ENCODE results near the gene PASK. TPM values are rescaled to one million over a fixed set of nuclear protein-coding genes. Genes with fewer than 3 reads are reported as not detected.

The PASK gene
- total and polyA plus RNA-seq, 2 donors (not counting 1 experiment from before 2014, with no cell fraction given) = 48.2 to 144 TPM

DNA sequence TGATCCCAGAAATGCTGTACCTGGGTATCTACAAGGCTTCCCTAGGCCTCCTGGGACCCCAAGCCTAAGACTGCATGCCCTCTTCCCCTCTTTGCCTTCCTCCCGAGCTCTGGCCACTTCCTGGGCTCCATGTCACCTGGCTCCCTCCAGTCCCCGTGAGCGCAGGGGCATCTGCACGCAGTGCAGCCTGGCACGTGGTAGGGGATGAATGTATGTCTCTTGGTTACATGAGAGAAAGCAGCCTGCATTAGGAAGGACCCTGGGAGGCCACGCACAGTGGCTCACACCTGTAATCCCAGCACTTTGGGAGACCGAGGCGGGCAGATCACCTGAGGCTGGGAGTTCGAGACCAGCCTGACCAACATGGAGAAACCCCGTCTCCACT is 15.8 kb downstream of the PASK start:
- no peaks in the 10 kb centered on the region for H3K27me3 Mint-ChIP-seq
- no peaks in the 10 kb centered on the region for H3K9me3 Mint-ChIP-seq (ENCODE audit: insufficient read depth)
- no peak for ATAC-seq (ENCODE audit: low read depth)
- Histone ChIP-seq H3K9me3 (ENCODE audit: control extremely low read depth in 1 of 3, control insufficient read depth in 2 of 3, insufficient read depth in 1 of 3, low read length in 2 of 3) (peaks cover 0 to 7% (median 0%) of the 10 kb centered on the region in 3 donors), H2AFZ (ENCODE audit: insufficient read depth, low read depth, low read length, poor library complexity, severe bottlenecking) (no peak overlapping the region), H3K36me3 (replicated peaks in 1 of 2; ENCODE audit: control extremely low read depth in 1 of 2, control insufficient read depth in 1 of 2, extremely low read depth in 1 of 2, insufficient read depth in 2 of 2, low read length in 1 of 2) (peaks cover 0 to 21% of the 10 kb centered on the region in 2 experiments), H3K27ac (ENCODE audit: low read length in 2 of 2) (no peak overlapping the region), H4K20me1 (ENCODE audit: control insufficient read depth, insufficient read depth, low read length, poor library complexity, severe bottlenecking) (no peaks in the 10 kb centered on the region), H3K4me2 (replicated peaks; ENCODE audit: low read depth, low read length, poor library complexity, severe bottlenecking) (no peak overlapping the region), H3K4me3 (ENCODE audit: control extremely low read depth in 1 of 5, extremely low read depth in 1 of 5, insufficient read depth in 1 of 5, low read depth in 2 of 5, low read length in 4 of 5) (no peak overlapping the region), H3K79me2 (ENCODE audit: control insufficient read depth, insufficient read depth, low read length) (no peaks in the 10 kb centered on the region), H3K27me3 (replicated peaks in 1 of 4; ENCODE audit: control extremely low read depth in 1 of 4, control insufficient read depth in 3 of 4, insufficient read depth in 4 of 4, low read length in 3 of 4) (no peaks in the 10 kb centered on the region), H3K9ac (ENCODE audit: low read length) (no peak overlapping the region), H3K4me1 (ENCODE audit: control insufficient read depth in 2 of 2, insufficient read depth in 2 of 2, low read length in 2 of 2) (peaks cover 16 to 18% of the 10 kb centered on the region in 2 donors)
- peaks cover 26% of the 10 kb centered on the region for H3K4me1 Mint-ChIP-seq
- ChIA-PET CTCF (interaction anchor here (0.7 kb wide), 1 partner anchor 68 kb away, joined by 4 read pairs; no protein-coding TSS in a partner anchor), POLR2A (interaction anchor here (0.7 kb wide), 1 partner anchor 70 kb away, joined by 7 read pairs; no protein-coding TSS in a partner anchor)
- WGBS (ENCODE audit: insufficient coverage) = 98% methylated on average over 7 of the region's 10 CpGs
- TF ChIP-seq CTCF (IDR thresholded peaks at IDR 0.05) (no peak), EZH2 (IDR thresholded peaks at IDR 0.05; ENCODE audit: borderline replicate concordance, insufficient read depth, low read depth, low read length, poor library complexity, severe bottlenecking) (no peak)
- no peak overlapping the region for H3K4me3 Mint-ChIP-seq
- DNase-seq = no peak
- intact Hi-C loops (cut with micrococcal nuclease) = no loop called here
- peak overlapping the region; percentile 10 for H3K27ac Mint-ChIP-seq

GRCh38 chr2:241132538-241133435 is 16.5 kb downstream of the PASK start:
- TF ChIP-seq EZH2 (IDR thresholded peaks at IDR 0.05; ENCODE audit: borderline replicate concordance, insufficient read depth, low read depth, low read length, poor library complexity, severe bottlenecking) = no peak
- Histone ChIP-seq H4K20me1 (ENCODE audit: control insufficient read depth, insufficient read depth, low read length, poor library complexity, severe bottlenecking) (no peaks in the 10 kb centered on the region), H3K9me3 (ENCODE audit: control extremely low read depth in 1 of 3, control insufficient read depth in 2 of 3, insufficient read depth in 1 of 3, low read length in 2 of 3) (peaks cover 0 to 10% (median 0%) of the 10 kb centered on the region in 3 donors), H3K9ac (ENCODE audit: low read length) (no peak overlapping the region), H3K79me2 (ENCODE audit: control insufficient read depth, insufficient read depth, low read length) (no peaks in the 10 kb centered on the region), H3K4me2 (replicated peaks; ENCODE audit: low read depth, low read length, poor library complexity, severe bottlenecking) (no peak overlapping the region), H2AFZ (ENCODE audit: insufficient read depth, low read depth, low read length, poor library complexity, severe bottlenecking) (no peak overlapping the region), H3K36me3 (replicated peaks in 1 of 2; ENCODE audit: control extremely low read depth in 1 of 2, control insufficient read depth in 1 of 2, extremely low read depth in 1 of 2, insufficient read depth in 2 of 2, low read length in 1 of 2) (peaks cover 0 to 16% of the 10 kb centered on the region in 2 experiments), H3K4me1 (ENCODE audit: control insufficient read depth in 2 of 2, insufficient read depth in 2 of 2, low read length in 2 of 2) (peaks cover 23 to 25% of the 10 kb centered on the region in 2 donors), H3K4me3 (ENCODE audit: control extremely low read depth in 1 of 5, extremely low read depth in 1 of 5, insufficient read depth in 1 of 5, low read depth in 2 of 5, low read length in 4 of 5) (no peak overlapping the region), H3K27me3 (replicated peaks in 1 of 4; ENCODE audit: control extremely low read depth in 1 of 4, control insufficient read depth in 3 of 4, insufficient read depth in 4 of 4, low read length in 3 of 4) (no peaks in the 10 kb centered on the region), H3K27ac (ENCODE audit: low read length in 2 of 2) (no peak overlapping the region)
- Mint-ChIP-seq H3K4me1 (peaks cover 32% of the 10 kb centered on the region), H3K27me3 (no peaks in the 10 kb centered on the region), H3K9me3 (ENCODE audit: insufficient read depth) (no peaks in the 10 kb centered on the region), H3K4me3 (peak overlapping the region; percentile 23), H3K27ac (peak overlapping the region; percentile 79)
- intact Hi-C loops (cut with micrococcal nuclease) = no loop called here
- no peak for DNase-seq
- POLR2A ChIA-PET = interaction anchor here (0.6 to 1.3 kb wide), 3 partner anchors 18 to 77 kb away, joined by 3 to 7 read pairs (median 4); partner anchors contain the start of gene PPP1R7
- WGBS (ENCODE audit: insufficient coverage) = 89% methylated on average over 14 of the region's 14 CpGs
- no peak for ATAC-seq (ENCODE audit: low read depth)
- CTCF ChIA-PET = interaction anchor here (0.7 to 1.3 kb wide), 2 partner anchors 17 to 68 kb away, joined by 4 to 6 read pairs; partner anchors contain the start of gene PASK

All from B cell (primary cell).